ENCODE data around the gene MEG3.

GRCh38 chr14:100786576-100787219 lies 39.2 kb upstream of the MEG3 start:
- no peak for TF ChIP-seq CTCF (conservative IDR thresholded peaks at IDR 0.05; ENCODE audit: low read length)
- TF ChIP-seq EZH2phosphoT487 (IDR thresholded peaks at IDR 0.05; ENCODE audit: borderline replicate concordance, low read depth, low read length): no peak

All from OCI-LY7 (cell line).